Fibroblast of mammary gland (primary cell): ENCODE measurements around the gene PCED1B.

Source experiments
- DNase-seq: peaks from one replicate; pipeline ENCODE4 v3.0.0-alpha.2; 2010; ENCODE audit warnings: low read depth
- H3K4me3 ChIP-seq: 2 replicates; pipeline ENCODE4 v1.5.1; 2011; ENCODE audit warnings: low read depth, mild to moderate bottlenecking, low read length, moderate library complexity; ENCODE audit not compliant: control insufficient read depth
- TF ChIP-seq, protein P1 (sequence below): conservative IDR thresholded peaks from 2 replicates; pipeline ENCODE4 v1.5.1; 2011; ENCODE audit warnings: low read depth, low read length, inconsistent platforms; ENCODE audit not compliant: control insufficient read depth, insufficient read depth

The PCED1B gene, protein sequence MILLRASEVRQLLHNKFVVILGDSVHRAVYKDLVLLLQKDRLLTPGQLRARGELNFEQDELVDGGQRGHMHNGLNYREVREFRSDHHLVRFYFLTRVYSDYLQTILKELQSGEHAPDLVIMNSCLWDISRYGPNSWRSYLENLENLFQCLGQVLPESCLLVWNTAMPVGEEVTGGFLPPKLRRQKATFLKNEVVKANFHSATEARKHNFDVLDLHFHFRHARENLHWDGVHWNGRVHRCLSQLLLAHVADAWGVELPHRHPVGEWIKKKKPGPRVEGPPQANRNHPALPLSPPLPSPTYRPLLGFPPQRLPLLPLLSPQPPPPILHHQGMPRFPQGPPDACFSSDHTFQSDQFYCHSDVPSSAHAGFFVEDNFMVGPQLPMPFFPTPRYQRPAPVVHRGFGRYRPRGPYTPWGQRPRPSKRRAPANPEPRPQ

GRCh38 chr12:47079468-47079980, at the start of gene PCED1B, which contains the start of gene AMIGO2:
Gene PCED1B (plus strand): TSS chr12:47079621. CDS start chr12:47235064, 155,443 bp downstream.
Gene AMIGO2 (minus strand): TSS chr12:47079959. CDS start chr12:47079002, 957 bp downstream.
- H3K4me3 ChIP-seq, result peak within 1 kb of the TSS; percentile 67
- peak; percentile 62 for DNase-seq
- TF ChIP-seq, protein P1, sequence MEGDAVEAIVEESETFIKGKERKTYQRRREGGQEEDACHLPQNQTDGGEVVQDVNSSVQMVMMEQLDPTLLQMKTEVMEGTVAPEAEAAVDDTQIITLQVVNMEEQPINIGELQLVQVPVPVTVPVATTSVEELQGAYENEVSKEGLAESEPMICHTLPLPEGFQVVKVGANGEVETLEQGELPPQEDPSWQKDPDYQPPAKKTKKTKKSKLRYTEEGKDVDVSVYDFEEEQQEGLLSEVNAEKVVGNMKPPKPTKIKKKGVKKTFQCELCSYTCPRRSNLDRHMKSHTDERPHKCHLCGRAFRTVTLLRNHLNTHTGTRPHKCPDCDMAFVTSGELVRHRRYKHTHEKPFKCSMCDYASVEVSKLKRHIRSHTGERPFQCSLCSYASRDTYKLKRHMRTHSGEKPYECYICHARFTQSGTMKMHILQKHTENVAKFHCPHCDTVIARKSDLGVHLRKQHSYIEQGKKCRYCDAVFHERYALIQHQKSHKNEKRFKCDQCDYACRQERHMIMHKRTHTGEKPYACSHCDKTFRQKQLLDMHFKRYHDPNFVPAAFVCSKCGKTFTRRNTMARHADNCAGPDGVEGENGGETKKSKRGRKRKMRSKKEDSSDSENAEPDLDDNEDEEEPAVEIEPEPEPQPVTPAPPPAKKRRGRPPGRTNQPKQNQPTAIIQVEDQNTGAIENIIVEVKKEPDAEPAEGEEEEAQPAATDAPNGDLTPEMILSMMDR, result peak; percentile 34

GRCh38 chr12:47029903-47030302, 49.5 kb upstream of the PCED1B start:
- no peak for DNase-seq
- TF ChIP-seq, protein P1, result no peak
- H3K4me3 ChIP-seq, result no peak overlapping the region

DNA sequence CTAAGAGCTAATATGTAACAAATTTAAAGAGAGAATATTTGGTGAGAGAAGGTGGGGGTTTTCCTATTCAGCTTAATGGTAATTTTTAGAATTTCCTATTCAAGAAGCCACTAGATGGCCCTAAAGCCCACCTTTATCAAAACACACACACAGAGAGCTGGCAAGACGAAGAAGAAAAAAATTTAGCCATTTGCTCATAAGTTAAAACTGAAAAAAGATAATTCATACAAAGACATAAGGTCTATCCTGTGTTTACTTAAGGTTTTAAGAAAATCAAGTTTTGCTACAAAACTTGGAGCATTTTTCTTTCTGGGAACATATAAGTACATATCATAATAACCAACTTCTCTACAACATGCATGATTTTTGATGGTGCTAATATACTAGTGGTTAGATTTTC, 46.8 kb upstream of the PCED1B start:
- no peak overlapping the region for H3K4me3 ChIP-seq
- TF ChIP-seq, protein P1, result peak; percentile 47
- peak; percentile 67 for DNase-seq

DNA sequence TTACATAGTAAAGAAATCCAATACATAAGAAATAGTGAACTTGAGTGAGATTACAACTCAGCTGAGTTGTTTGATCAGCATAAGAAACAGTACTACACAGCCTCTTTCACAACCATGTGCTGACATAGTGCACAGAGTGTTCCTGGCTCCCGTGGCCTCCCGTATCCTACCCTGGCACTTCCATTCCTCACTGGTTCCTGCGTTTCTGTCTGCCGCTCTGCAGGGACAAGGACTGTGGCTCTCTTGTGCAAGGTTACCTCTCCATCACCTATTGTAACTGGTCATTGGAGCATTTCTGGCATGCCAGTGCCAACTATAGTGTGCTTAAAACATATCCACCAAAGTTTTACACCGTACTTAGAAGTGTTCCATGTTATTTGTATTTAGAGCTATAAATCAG, 46.3 kb upstream of the PCED1B start:
- TF ChIP-seq, protein P1, result no peak
- H3K4me3 ChIP-seq, result no peak overlapping the region
- peak; percentile 33 for DNase-seq

DNA sequence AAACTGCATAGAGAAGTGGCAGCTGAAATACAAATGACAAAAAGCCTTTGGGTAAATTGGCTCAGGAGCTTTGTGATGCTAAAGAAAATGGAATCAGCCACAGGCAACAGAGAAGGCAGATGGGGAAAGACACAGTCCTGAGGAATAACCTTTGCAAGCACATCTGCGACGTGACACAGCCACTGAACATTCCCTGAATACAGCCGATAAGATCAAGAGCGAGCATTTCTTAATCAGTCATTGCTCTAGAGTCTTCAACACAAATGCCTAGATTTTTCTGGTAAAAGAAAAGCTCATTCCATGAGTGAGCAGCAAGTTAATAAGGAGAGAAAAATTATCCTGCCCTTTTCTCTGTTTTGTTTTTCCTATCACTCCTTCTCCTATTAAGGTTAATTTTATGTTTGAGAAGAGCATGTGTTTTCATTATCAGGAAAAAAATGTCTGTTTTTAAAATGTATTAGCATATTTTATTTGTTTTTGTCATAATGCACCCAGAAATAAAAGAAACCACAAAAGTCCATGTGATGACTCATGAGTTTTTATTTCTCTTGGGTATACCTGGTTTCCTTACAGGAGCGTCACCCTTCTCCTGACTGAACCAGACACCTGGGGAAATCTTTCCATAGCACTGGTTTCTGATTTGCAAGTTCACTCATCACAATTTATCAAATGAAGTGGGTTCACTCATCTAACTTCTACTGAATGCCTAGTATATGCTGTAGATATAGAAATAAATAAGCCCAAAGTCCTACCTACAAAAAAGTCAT, 45.4 kb upstream of the PCED1B start:
- TF ChIP-seq, protein P1, result no peak
- H3K4me3 ChIP-seq, result no peak overlapping the region
- no peak for DNase-seq

GRCh38 chr12:47034661-47035060, 44.8 kb upstream of the PCED1B start:
- DNase-seq, result no peak
- TF ChIP-seq, protein P1, result no peak
- no peak overlapping the region for H3K4me3 ChIP-seq
